GM18511 (cell line): Measurements from ENCODE around the gene MEAK7.

Experiments
- ATAC-seq: cut with Tn5 transposase; IDR thresholded peaks from one replicate; pipeline ENCODE4 v1.9.1; 2021; ENCODE audit warnings: mild to moderate bottlenecking, moderate library complexity; ENCODE audit not compliant: unreplicated experiment

MEAK7 gene

GRCh38 chr16:84513666-84514065 is 9.2 kb upstream of the MEAK7 start:
- ATAC-seq = no peak

- ATAC-seq = no peak
These were observed 8.7 kb upstream of the MEAK7 start for GRCh38 chr16:84513123-84513522.

GRCh38 chr16:84511831-84512230 is 7.4 kb upstream of the MEAK7 start:
- ATAC-seq = no peak

- no peak for ATAC-seq
These were observed 6.8 kb upstream of the MEAK7 start for GRCh38 chr16:84511180-84511800.

- no peak for ATAC-seq
These were observed 4.8 kb upstream of the MEAK7 start for GRCh38 chr16:84509032-84509950.

- no peak for ATAC-seq
These were observed 4.0 kb upstream of the MEAK7 start for GRCh38 chr16:84508502-84508901.

GRCh38 chr16:84507011-84507982 is 2.8 kb upstream of the MEAK7 start:
- ATAC-seq = no peak

GRCh38 chr16:84505249-84506187 is 1.1 kb upstream of the MEAK7 start:
- ATAC-seq = no peak

- ATAC-seq = peak; percentile 1
These were observed 586 bp downstream of the MEAK7 start for GRCh38 chr16:84503751-84504395.

GRCh38 chr16:84502581-84502980 is 1.9 kb downstream of the MEAK7 start:
- no peak for ATAC-seq

GRCh38 chr16:84502075-84502474 is 2.4 kb downstream of the MEAK7 start:
- ATAC-seq = no peak

GRCh38 chr16:84501077-84501735 is 3.3 kb downstream of the MEAK7 start:
- no peak for ATAC-seq

- no peak for ATAC-seq
These were observed 3.9 kb downstream of the MEAK7 start for GRCh38 chr16:84500531-84500930.

GRCh38 chr16:84499638-84500037 is 4.8 kb downstream of the MEAK7 start:
- no peak for ATAC-seq

- ATAC-seq = no peak
These were observed 5.4 kb downstream of the MEAK7 start for GRCh38 chr16:84498859-84499620.

- no peak for ATAC-seq
These were observed 6.2 kb downstream of the MEAK7 start for GRCh38 chr16:84498223-84498610.

- no peak for ATAC-seq
These were observed 6.8 kb downstream of the MEAK7 start for GRCh38 chr16:84497418-84498222.
